Endothelial cell of umbilical vein (primary cell): ENCODE data around the gene LSM11.

ENCODE experiments used
- CTCF ChIP-seq, 2 donors: IDR thresholded peaks; 1 replicate in 1 of 2; 2 replicates in 1 of 2; pipeline ENCODE4 v1.5.1; 2011; ENCODE audit warnings: low read length in 2 of 2, mild to moderate bottlenecking in 2 of 2, moderate library complexity in 2 of 2, control low read depth in 1 of 2, inconsistent platforms in 1 of 2, low read depth in 1 of 2; ENCODE audit not compliant: insufficient read depth in 1 of 2; ENCODE audit errors: extremely low read depth in 1 of 2
- EZH2 ChIP-seq: IDR thresholded peaks from 2 replicates; pipeline ENCODE4 v1.6.1; 2012; ENCODE audit warnings: borderline replicate concordance, low read depth, mild to moderate bottlenecking, moderate library complexity, low read length, inconsistent platforms; ENCODE audit not compliant: severe bottlenecking
- MAX ChIP-seq: IDR thresholded peaks from 2 replicates; pipeline ENCODE4 v1.6.1; 2011; ENCODE audit not compliant: insufficient read depth, insufficient read length
- POLR2A ChIP-seq: IDR thresholded peaks from 2 replicates; pipeline ENCODE4 v1.6.1; 2012; ENCODE audit warnings: low read depth, mild to moderate bottlenecking, control low read depth, low read length
- POLR2AphosphoS5 ChIP-seq: IDR thresholded peaks from 2 replicates; pipeline ENCODE4 v1.6.1; 2012; ENCODE audit warnings: low read depth, mild to moderate bottlenecking, control low read depth, low read length, moderate library complexity; ENCODE audit not compliant: insufficient read depth

DNA sequence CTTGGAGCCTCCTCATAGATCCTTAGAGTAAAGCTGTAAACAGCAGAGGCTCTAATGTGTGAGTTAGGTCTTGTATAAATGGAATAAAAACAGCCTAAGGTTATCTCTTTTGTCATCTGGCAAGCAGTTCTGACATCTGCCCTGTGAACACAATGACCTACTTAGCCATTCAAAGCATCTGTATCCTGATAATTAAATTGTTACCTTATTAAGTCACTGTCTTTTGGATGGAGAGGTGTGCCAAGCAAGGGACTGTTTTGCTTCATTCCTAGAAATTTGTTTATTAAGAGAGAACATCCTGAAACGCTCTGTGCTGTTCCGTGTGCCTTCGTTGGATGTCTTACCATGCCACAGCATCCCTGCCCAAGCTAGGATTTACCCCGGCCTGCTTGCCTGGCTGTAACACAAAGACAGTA, 1.5 kb downstream of the LSM11 start:
- TF ChIP-seq MAX (no peak), CTCF (IDR thresholded peaks at IDR 0.05; ENCODE audit: extremely low read depth in 1 of 2, insufficient read depth in 1 of 2, low read depth in 1 of 2, low read length in 2 of 2) (no peak), POLR2A (no peak), EZH2 (no peak), POLR2AphosphoS5 (no peak)
